ENCODE measurements around the gene NKX6-1.

Gene NKX6-1

DNA sequence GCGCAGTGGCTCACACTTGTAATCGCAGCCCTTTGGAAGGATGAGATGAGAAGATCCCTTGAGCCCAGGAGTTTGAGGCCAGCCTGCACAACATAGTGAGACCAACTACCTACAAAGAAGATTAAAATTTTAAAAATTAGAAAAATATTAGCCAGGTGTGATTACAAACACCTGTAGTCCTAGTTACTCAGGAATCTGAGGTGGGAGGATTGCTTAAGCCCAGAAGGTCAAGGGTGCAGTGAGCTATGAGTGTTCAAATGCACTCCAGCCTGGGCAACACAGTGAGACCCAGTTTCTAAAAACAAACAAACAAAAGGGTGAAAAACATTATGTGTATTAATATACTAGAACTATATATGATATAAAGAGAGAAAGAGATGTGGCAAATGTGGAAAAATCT is 36.8 kb upstream of the NKX6-1 start:
- Histone ChIP-seq H3K4me3 (ENCODE audit: low read length) (no peak overlapping the region), H3K4me1 (ENCODE audit: control insufficient read depth, low read length) (no peaks in the 10 kb centered on the region), H3K27me3 (ENCODE audit: control insufficient read depth, low read length) (no peaks in the 10 kb centered on the region), H3F3A (ENCODE audit: control insufficient read depth, insufficient read depth) (no peaks in the 10 kb centered on the region), H3K36me3 (ENCODE audit: control insufficient read depth, low read length) (no peaks in the 10 kb centered on the region), H3K27ac (ENCODE audit: low read depth, low read length) (no peak overlapping the region), H3K79me2 (ENCODE audit: control insufficient read depth, low read length) (no peaks in the 10 kb centered on the region), H4K20me1 (ENCODE audit: control insufficient read depth, insufficient read depth, low read depth, low read length) (no peaks in the 10 kb centered on the region), H3K9me3 (ENCODE audit: control insufficient read depth, insufficient read depth, low read length) (no peaks in the 10 kb centered on the region), H3K4me2 (ENCODE audit: low read length) (no peak overlapping the region), H3K9me2 (replicated peaks; ENCODE audit: control insufficient read depth, low read length) (no peaks in the 10 kb centered on the region)
- TF ChIP-seq, protein P1, sequence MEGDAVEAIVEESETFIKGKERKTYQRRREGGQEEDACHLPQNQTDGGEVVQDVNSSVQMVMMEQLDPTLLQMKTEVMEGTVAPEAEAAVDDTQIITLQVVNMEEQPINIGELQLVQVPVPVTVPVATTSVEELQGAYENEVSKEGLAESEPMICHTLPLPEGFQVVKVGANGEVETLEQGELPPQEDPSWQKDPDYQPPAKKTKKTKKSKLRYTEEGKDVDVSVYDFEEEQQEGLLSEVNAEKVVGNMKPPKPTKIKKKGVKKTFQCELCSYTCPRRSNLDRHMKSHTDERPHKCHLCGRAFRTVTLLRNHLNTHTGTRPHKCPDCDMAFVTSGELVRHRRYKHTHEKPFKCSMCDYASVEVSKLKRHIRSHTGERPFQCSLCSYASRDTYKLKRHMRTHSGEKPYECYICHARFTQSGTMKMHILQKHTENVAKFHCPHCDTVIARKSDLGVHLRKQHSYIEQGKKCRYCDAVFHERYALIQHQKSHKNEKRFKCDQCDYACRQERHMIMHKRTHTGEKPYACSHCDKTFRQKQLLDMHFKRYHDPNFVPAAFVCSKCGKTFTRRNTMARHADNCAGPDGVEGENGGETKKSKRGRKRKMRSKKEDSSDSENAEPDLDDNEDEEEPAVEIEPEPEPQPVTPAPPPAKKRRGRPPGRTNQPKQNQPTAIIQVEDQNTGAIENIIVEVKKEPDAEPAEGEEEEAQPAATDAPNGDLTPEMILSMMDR (IDR thresholded peaks at IDR 0.05; ENCODE audit: low read depth, low read length, poor library complexity, severe bottlenecking), result no peak
- TF ChIP-seq EZH2phosphoT487 (IDR thresholded peaks at IDR 0.05; ENCODE audit: borderline replicate concordance, low read length), result no peak

DNA sequence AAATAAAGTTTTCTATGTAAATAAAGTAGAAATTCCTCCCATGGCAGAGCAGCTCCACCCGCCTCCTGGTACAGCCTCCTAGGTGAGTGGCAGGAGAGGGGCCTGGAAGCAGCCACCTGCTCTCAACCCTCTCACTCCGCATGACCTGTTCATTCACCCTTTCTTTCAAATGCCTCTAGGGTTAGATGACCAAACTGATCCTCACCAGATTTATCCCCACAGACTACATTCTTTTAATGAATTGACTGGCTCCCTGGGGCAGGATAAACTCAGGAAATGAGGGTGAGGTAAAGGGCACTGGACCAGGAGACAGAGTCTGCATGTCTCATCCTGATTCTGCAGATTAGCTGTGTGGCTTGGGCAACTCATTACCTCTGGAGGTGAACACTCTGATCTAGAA is 32.6 kb upstream of the NKX6-1 start:
- no peaks in the 10 kb centered on the region for H3F3A ChIP-seq (ENCODE audit: control insufficient read depth, insufficient read depth)
- H4K20me1 ChIP-seq (ENCODE audit: control insufficient read depth, insufficient read depth, low read depth, low read length), result no peaks in the 10 kb centered on the region
- H3K4me2 ChIP-seq (ENCODE audit: low read length), result no peak overlapping the region
- H3K4me1 ChIP-seq (ENCODE audit: control insufficient read depth, low read length), result no peaks in the 10 kb centered on the region
- H3K9me3 ChIP-seq (ENCODE audit: control insufficient read depth, insufficient read depth, low read length), result no peaks in the 10 kb centered on the region
- H3K27ac ChIP-seq (ENCODE audit: low read depth, low read length), result no peak overlapping the region
- H3K4me3 ChIP-seq (ENCODE audit: low read length), result no peak overlapping the region
- TF ChIP-seq EZH2phosphoT487 (IDR thresholded peaks at IDR 0.05; ENCODE audit: borderline replicate concordance, low read length), result no peak
- TF ChIP-seq, protein P1 (IDR thresholded peaks at IDR 0.05; ENCODE audit: low read depth, low read length, poor library complexity, severe bottlenecking), result no peak
- H3K79me2 ChIP-seq (ENCODE audit: control insufficient read depth, low read length), result no peaks in the 10 kb centered on the region
- no peaks in the 10 kb centered on the region for H3K9me2 ChIP-seq (replicated peaks; ENCODE audit: control insufficient read depth, low read length)
- H3K36me3 ChIP-seq (ENCODE audit: control insufficient read depth, low read length), result no peaks in the 10 kb centered on the region
- H3K27me3 ChIP-seq (ENCODE audit: control insufficient read depth, low read length), result no peaks in the 10 kb centered on the region

DNA sequence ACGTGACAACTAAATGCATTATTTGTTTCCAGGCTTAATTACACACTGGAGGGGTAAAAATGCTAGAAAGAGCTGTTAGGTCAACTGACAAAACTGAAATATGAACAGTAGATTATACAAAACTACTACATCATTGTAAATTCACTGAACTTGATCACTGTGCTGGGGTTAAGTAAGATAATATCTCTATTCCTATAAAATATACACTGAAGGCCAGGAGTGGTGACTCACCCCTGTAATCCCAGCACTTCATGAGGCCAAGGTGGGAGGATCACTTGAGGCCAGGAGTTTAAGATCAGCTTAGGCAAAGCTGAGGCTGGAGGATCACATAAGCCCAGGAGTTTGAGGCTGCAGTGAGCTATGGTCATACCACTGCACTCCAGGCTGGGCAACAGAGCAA is 31.8 kb upstream of the NKX6-1 start:
- Histone ChIP-seq H3K27ac (ENCODE audit: low read depth, low read length) (no peak overlapping the region), H3K4me2 (ENCODE audit: low read length) (no peak overlapping the region)
- TF ChIP-seq EZH2phosphoT487 (IDR thresholded peaks at IDR 0.05; ENCODE audit: borderline replicate concordance, low read length), result no peak
- TF ChIP-seq, protein P1 (IDR thresholded peaks at IDR 0.05; ENCODE audit: low read depth, low read length, poor library complexity, severe bottlenecking), result no peak

DNA sequence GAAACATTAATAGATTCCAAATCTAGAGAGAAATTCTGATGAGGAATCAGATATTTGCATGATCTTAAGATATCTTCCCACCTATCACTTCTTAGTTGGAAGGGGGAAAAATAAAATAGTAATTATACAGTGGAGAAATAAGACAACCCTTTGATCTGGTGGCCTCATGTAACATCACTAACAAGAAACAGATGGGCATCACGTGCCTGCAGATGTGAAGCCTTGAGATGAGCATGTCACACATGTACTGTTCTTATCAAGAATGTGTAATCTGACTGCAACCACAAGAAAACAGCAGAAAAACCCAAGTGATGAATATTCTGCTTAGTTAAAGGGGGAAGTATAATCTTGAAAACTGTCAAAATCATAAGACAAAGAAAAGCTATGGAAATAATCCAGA is 31.4 kb upstream of the NKX6-1 start:
- no peaks in the 10 kb centered on the region for H4K20me1 ChIP-seq (ENCODE audit: control insufficient read depth, insufficient read depth, low read depth, low read length)
- H3K27ac ChIP-seq (ENCODE audit: low read depth, low read length), result no peak overlapping the region
- TF ChIP-seq EZH2phosphoT487 (IDR thresholded peaks at IDR 0.05; ENCODE audit: borderline replicate concordance, low read length), result no peak
- TF ChIP-seq, protein P1 (IDR thresholded peaks at IDR 0.05; ENCODE audit: low read depth, low read length, poor library complexity, severe bottlenecking), result no peak
- H3K36me3 ChIP-seq (ENCODE audit: control insufficient read depth, low read length), result no peaks in the 10 kb centered on the region
- H3K27me3 ChIP-seq (ENCODE audit: control insufficient read depth, low read length), result no peaks in the 10 kb centered on the region
- H3F3A ChIP-seq (ENCODE audit: control insufficient read depth, insufficient read depth), result no peaks in the 10 kb centered on the region
- H3K4me3 ChIP-seq (ENCODE audit: low read length), result no peak overlapping the region
- H3K4me2 ChIP-seq (ENCODE audit: low read length), result no peak overlapping the region
- H3K9me2 ChIP-seq (replicated peaks; ENCODE audit: control insufficient read depth, low read length), result no peaks in the 10 kb centered on the region
- no peaks in the 10 kb centered on the region for H3K79me2 ChIP-seq (ENCODE audit: control insufficient read depth, low read length)
- H3K9me3 ChIP-seq (ENCODE audit: control insufficient read depth, insufficient read depth, low read length), result no peaks in the 10 kb centered on the region
- H3K4me1 ChIP-seq (ENCODE audit: control insufficient read depth, low read length), result no peaks in the 10 kb centered on the region

More for the DNA sequence above, 31.8 kb upstream of the NKX6-1 start:
- Histone ChIP-seq H3K79me2 (ENCODE audit: control insufficient read depth, low read length) (no peaks in the 10 kb centered on the region), H3K9me2 (replicated peaks; ENCODE audit: control insufficient read depth, low read length) (no peaks in the 10 kb centered on the region), H3K4me1 (ENCODE audit: control insufficient read depth, low read length) (no peaks in the 10 kb centered on the region), H3K27me3 (ENCODE audit: control insufficient read depth, low read length) (no peaks in the 10 kb centered on the region), H3K9me3 (ENCODE audit: control insufficient read depth, insufficient read depth, low read length) (no peaks in the 10 kb centered on the region), H3F3A (ENCODE audit: control insufficient read depth, insufficient read depth) (no peaks in the 10 kb centered on the region), H3K36me3 (ENCODE audit: control insufficient read depth, low read length) (no peaks in the 10 kb centered on the region), H4K20me1 (ENCODE audit: control insufficient read depth, insufficient read depth, low read depth, low read length) (no peaks in the 10 kb centered on the region), H3K4me3 (ENCODE audit: low read length) (no peak overlapping the region)
